Lower lobe of right lung (tissue), 2 donors: ENCODE data around the gene PTPRN2. TPM values are rescaled to one million over a fixed set of nuclear protein-coding genes. Genes with fewer than 3 reads are reported as not detected.

Experiments used
- ATAC-seq, 2 donors: fragments of 200-7000 bp; cut with Tn5 transposase; one replicate each; pipeline ENCODE4 v1.9.1; 2020 to 2022; ENCODE audit warnings: mild to moderate bottlenecking in 2 of 2, moderate library complexity in 2 of 2
- DNase-seq: peaks from one replicate; pipeline ENCODE4 v3.0.0-alpha.2; 2020
- H3K27ac ChIP-seq: fragments of 200-600 bp; one replicate; pipeline ENCODE4 v1.8.0; 2022
- H3K27me3 ChIP-seq: fragments of 200-600 bp; one replicate; pipeline ENCODE4 v1.8.0; 2022; ENCODE audit warnings: low read depth
- H3K36me3 ChIP-seq: fragments of 200-600 bp; one replicate; pipeline ENCODE4 v1.8.0; 2022; ENCODE audit warnings: mild to moderate bottlenecking
- H3K4me1 ChIP-seq: fragments of 200-600 bp; one replicate; pipeline ENCODE4 v1.8.0; 2022
- H3K4me3 ChIP-seq: fragments of 200-600 bp; one replicate; pipeline ENCODE4 v1.8.0; 2022; ENCODE audit warnings: mild to moderate bottlenecking
- H3K9me3 ChIP-seq: fragments of 200-600 bp; one replicate; pipeline ENCODE4 v1.8.0; 2022
- CTCF ChIP-seq: fragments of 200-600 bp; IDR thresholded peaks from one replicate; pipeline ENCODE4 v1.8.0; 2022; ENCODE audit warnings: antibody characterized with exemption, mild to moderate bottlenecking
- intact Hi-C: fragments of 100-400 bp; cut with DNase I; formaldehyde crosslinking; loops from one replicate; pipeline ENCODE4 v1.11.0; 2022
- total RNA-seq: library from RNA; stranded (reverse); fragmentation: NEBNext Ultra II Directional; extraction: Animal tissue kit (Norgen Biotek cat#: 25700); gene quantifications from one replicate; pipeline ENCODE4 v1.2.1, GENCODE V29; 2021
- donor health status: DM: no; HTN: yes; CAD: no; lungs with severe emphysema.

PTPRN2 gene
- total RNA-seq, 1 donor from 2014 or later, result 6.8 TPM

DNA sequence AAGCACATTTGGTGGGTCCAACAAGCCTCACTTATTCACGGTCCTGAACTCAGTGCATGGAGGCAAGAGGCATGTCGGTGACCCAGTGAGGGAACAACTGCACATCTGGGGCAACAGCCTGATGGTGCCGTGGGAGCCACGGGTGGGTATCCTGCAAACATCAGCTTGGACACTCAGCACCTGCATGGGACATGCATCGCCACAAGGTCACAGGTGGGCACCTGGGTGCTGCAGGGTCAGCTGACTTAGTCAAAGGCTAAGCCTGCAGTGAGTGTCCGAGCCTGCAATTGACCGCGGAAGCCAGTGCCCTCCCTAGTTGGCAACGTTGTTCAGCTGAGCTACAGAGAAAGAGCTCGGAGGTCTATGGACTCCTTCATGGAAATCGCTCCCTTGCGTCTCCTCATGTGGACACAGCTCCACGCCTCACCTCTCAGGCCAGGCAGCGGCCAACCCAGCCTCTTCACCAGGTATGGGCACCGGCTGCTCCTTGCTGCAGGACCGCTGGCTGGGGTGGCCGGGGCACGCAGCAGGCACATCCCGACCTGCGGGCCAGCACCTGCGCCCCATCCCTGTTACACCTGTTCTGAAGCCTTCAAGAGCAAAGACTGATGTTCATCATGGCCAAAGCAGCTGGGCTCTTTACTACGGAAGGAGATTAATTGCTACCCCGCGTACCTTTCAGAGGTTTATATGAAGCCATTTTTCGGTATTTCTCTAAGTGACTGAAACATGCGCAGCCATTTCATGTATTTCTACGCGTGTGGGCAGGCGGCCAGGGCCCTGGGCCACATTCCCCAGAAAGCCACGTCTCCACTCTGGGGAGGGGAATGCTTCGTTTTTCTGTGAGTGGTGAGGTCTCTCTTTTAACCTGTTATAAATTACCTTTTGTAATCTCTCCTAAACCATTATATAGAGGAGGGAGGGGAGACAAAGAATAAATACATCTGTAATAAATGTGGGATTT is 870.1 kb downstream of the PTPRN2 start:
- intact Hi-C loops, result no loop called here
- Histone ChIP-seq H3K4me1 (no peaks in the 10 kb centered on the region), H3K36me3 (no peaks in the 10 kb centered on the region), H3K27ac (no peak overlapping the region), H3K9me3 (no peaks in the 10 kb centered on the region), H3K4me3 (no peak overlapping the region), H3K27me3 (no peaks in the 10 kb centered on the region)
- peak; percentile 39 for DNase-seq
- no peak for ATAC-seq
- TF ChIP-seq CTCF, result no peak

- ATAC-seq, result no peak
Observed at GRCh38 chr7:157715938-157716280, 871.7 kb downstream of the PTPRN2 start.

DNA sequence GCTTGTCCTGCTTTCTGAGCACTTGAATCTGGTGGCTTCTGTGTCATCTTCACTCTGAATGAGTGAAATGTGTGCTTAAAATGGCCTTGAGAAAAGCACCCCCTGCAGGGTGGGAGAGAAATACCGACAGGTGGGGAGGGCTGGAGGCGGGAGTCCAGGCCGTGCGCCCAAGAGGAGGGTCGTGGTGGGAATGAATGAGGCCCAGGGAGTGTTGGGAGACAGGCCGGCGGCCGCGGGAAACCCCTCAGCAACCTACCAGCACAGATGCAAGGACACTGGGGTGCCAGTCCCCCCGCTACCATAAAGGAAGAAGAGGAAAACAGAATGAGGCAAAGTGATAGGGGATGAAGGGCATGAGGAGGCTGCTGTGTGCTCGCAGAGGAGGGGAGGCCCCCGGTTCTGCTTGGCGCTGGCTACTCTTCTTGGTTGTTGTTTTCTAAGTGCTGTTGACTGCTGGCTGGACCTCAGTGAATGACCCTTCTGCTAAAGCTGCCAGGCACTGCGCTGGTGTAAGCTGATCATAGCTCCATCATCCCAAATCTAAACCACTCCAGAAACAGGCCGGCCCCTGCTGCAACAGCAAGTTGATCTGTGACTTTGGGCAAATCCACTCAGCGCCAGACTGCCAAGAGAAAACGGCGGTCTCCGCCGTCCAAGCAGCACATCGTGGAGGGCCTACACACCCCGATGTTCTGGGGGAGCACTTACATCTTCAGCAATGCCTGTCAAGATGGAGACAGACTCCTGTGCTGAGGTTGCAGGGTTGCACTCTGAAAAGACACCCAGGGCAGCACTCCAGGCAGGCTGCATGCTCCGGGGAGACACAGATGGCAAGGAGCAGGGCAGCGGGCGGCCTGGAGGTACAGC is 872.3 kb downstream of the PTPRN2 start:
- no peak overlapping the region for H3K27ac ChIP-seq
- no peak overlapping the region for H3K4me3 ChIP-seq
- no peaks in the 10 kb centered on the region for H3K9me3 ChIP-seq
- intact Hi-C loops, result no loop called here
- DNase-seq (no peak), ATAC-seq (no peak)
- no peaks in the 10 kb centered on the region for H3K4me1 ChIP-seq
- H3K36me3 ChIP-seq, result no peaks in the 10 kb centered on the region
- H3K27me3 ChIP-seq, result no peaks in the 10 kb centered on the region
- no peak for TF ChIP-seq CTCF

More at GRCh38 chr7:157715938-157716280, 871.7 kb downstream of the PTPRN2 start:
- intact Hi-C loops, result no loop called here
- DNase-seq, result no peak
- Histone ChIP-seq H3K4me3 (no peak overlapping the region), H3K9me3 (no peaks in the 10 kb centered on the region), H3K36me3 (no peaks in the 10 kb centered on the region), H3K27ac (no peak overlapping the region), H3K4me1 (no peaks in the 10 kb centered on the region), H3K27me3 (no peaks in the 10 kb centered on the region)
- TF ChIP-seq CTCF, result no peak

GRCh38 chr7:157714166-157715070 is 873.2 kb downstream of the PTPRN2 start:
- DNase-seq (peak; percentile 28), ATAC-seq (peak in 1 of 2 donors; percentile 11)
- Histone ChIP-seq H3K36me3 (no peaks in the 10 kb centered on the region), H3K4me1 (no peaks in the 10 kb centered on the region), H3K27ac (no peak overlapping the region), H3K4me3 (no peak overlapping the region), H3K27me3 (no peaks in the 10 kb centered on the region), H3K9me3 (no peaks in the 10 kb centered on the region)
- TF ChIP-seq CTCF, result no peak
- intact Hi-C loops, result no loop called here

DNA sequence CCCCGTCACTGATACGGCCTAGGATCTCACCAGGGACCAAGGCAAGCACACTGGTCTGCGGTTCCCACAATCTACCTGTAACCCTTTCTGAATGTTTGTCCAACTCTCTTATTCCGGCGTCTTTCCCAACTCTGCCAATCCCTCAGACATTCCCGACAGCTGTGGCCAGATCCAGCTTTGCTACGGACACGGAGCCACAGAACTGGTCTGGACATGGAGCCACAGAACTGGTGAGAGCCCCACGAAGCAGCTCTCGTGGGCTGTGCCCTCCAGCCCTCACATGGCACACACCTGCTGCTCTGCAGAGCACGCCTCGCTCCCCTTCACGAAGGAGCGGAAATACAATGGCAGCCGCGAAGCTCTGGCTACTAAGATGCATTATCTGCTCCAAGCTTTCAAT is 874.0 kb downstream of the PTPRN2 start:
- Histone ChIP-seq H3K36me3 (no peaks in the 10 kb centered on the region), H3K4me1 (no peaks in the 10 kb centered on the region), H3K27me3 (no peaks in the 10 kb centered on the region), H3K27ac (no peak overlapping the region), H3K4me3 (no peak overlapping the region), H3K9me3 (no peaks in the 10 kb centered on the region)
- intact Hi-C loops, result no loop called here
- ATAC-seq, result no peak
- DNase-seq, result peak; percentile 20
- TF ChIP-seq CTCF, result no peak
